ENCODE data around the gene MGLL. TPM values are rescaled to one million over a fixed set of nuclear protein-coding genes. Genes with fewer than 3 reads are reported as not detected.

The MGLL gene
- total and polyA plus RNA-seq, 2 experiments from 2014 or later: 58.7 to 184 TPM

GRCh38 chr3:127762077-127762786 lies 60.1 kb downstream of the MGLL start:
- H3K4me3 ChIP-seq: no peak overlapping the region
- H3K27ac ChIP-seq: no peak overlapping the region
- H3K79me2 ChIP-seq (ENCODE audit: insufficient read depth): peaks cover 56% of the 10 kb centered on the region
- no peak overlapping the region for H2AFZ ChIP-seq
- H3K9ac ChIP-seq: no peak overlapping the region
- no peak for DNase-seq
- TF ChIP-seq EZH2phosphoT487 (IDR thresholded peaks at IDR 0.05; ENCODE audit: insufficient read depth, low read depth) (no peak), EZH2 (IDR thresholded peaks at IDR 0.05; ENCODE audit: insufficient read depth, poor library complexity, severe bottlenecking) (no peak)
- no peaks in the 10 kb centered on the region for H3K36me3 ChIP-seq (ENCODE audit: low read depth)
- no peak overlapping the region for H3K4me2 ChIP-seq (ENCODE audit: unreplicated experiment)
- H3K27me3 ChIP-seq (replicated peaks; ENCODE audit: insufficient read depth): no peaks in the 10 kb centered on the region
- peaks cover 19% of the 10 kb centered on the region for H3K4me1 ChIP-seq (ENCODE audit: insufficient read depth)
- H4K20me1 ChIP-seq (ENCODE audit: insufficient read depth): no peaks in the 10 kb centered on the region
- no peaks in the 10 kb centered on the region for H3K9me2 ChIP-seq (ENCODE audit: insufficient read depth)
- in situ Hi-C loops (cut with MboI): no loop called here
- H3K9me3 ChIP-seq (ENCODE audit: low read depth): no peaks in the 10 kb centered on the region
- peaks cover 22% of the 10 kb centered on the region for H3F3A ChIP-seq (ENCODE audit: insufficient read depth)
- 68 to 76% methylated on average over 15 of the region's 15 CpGs for WGBS, 2 experiments (ENCODE audit: low coverage in 1 of 2, low lambda C conversion rate in 2 of 2, missing lambda C conversion rate in 2 of 2)

- H3K79me2 ChIP-seq (ENCODE audit: insufficient read depth): peaks cover 54% of the 10 kb centered on the region
- in situ Hi-C loops (cut with MboI): no loop called here
- peaks cover 20% of the 10 kb centered on the region for H3F3A ChIP-seq (ENCODE audit: insufficient read depth)
- peaks cover 19% of the 10 kb centered on the region for H3K4me1 ChIP-seq (ENCODE audit: insufficient read depth)
- no peaks in the 10 kb centered on the region for H3K36me3 ChIP-seq (ENCODE audit: low read depth)
- H3K4me2 ChIP-seq (ENCODE audit: unreplicated experiment): no peak overlapping the region
- no peak overlapping the region for H3K4me3 ChIP-seq
- no peak overlapping the region for H3K27ac ChIP-seq
- DNase-seq: no peak
- no peaks in the 10 kb centered on the region for H4K20me1 ChIP-seq (ENCODE audit: insufficient read depth)
- no peaks in the 10 kb centered on the region for H3K27me3 ChIP-seq (replicated peaks; ENCODE audit: insufficient read depth)
- no peak overlapping the region for H2AFZ ChIP-seq
- TF ChIP-seq EZH2phosphoT487 (IDR thresholded peaks at IDR 0.05; ENCODE audit: insufficient read depth, low read depth): no peak
- no peak for TF ChIP-seq EZH2 (IDR thresholded peaks at IDR 0.05; ENCODE audit: insufficient read depth, poor library complexity, severe bottlenecking)
- 95% methylated on average over 12 of the region's 12 CpGs for WGBS, 2 experiments (ENCODE audit: low coverage in 1 of 2, low lambda C conversion rate in 2 of 2, missing lambda C conversion rate in 2 of 2)
- no peaks in the 10 kb centered on the region for H3K9me2 ChIP-seq (ENCODE audit: insufficient read depth)
- H3K9ac ChIP-seq: no peak overlapping the region
- H3K9me3 ChIP-seq (ENCODE audit: low read depth): no peaks in the 10 kb centered on the region
Measured at GRCh38 chr3:127761441-127761801, 60.9 kb downstream of the MGLL start.

GRCh38 chr3:127760791-127761440 lies 61.4 kb downstream of the MGLL start:
- TF ChIP-seq EZH2phosphoT487 (IDR thresholded peaks at IDR 0.05; ENCODE audit: insufficient read depth, low read depth) (no peak), EZH2 (IDR thresholded peaks at IDR 0.05; ENCODE audit: insufficient read depth, poor library complexity, severe bottlenecking) (no peak)
- Histone ChIP-seq H3K4me1 (ENCODE audit: insufficient read depth) (peaks cover 19% of the 10 kb centered on the region), H3K27ac (no peak overlapping the region), H3K9ac (no peak overlapping the region), H3K79me2 (ENCODE audit: insufficient read depth) (peaks cover 49% of the 10 kb centered on the region), H3F3A (ENCODE audit: insufficient read depth) (peaks cover 16% of the 10 kb centered on the region), H3K9me3 (ENCODE audit: low read depth) (no peaks in the 10 kb centered on the region), H3K4me2 (ENCODE audit: unreplicated experiment) (no peak overlapping the region), H2AFZ (no peak overlapping the region), H4K20me1 (ENCODE audit: insufficient read depth) (no peaks in the 10 kb centered on the region), H3K9me2 (ENCODE audit: insufficient read depth) (no peaks in the 10 kb centered on the region), H3K36me3 (ENCODE audit: low read depth) (no peaks in the 10 kb centered on the region), H3K4me3 (no peak overlapping the region), H3K27me3 (replicated peaks; ENCODE audit: insufficient read depth) (no peaks in the 10 kb centered on the region)
- WGBS, 2 experiments (ENCODE audit: low coverage in 1 of 2, low lambda C conversion rate in 2 of 2, missing lambda C conversion rate in 2 of 2): 96 to 97% methylated on average over 13 of the region's 13 CpGs
- DNase-seq: no peak
- in situ Hi-C loops (cut with MboI): no loop called here

- no peaks in the 10 kb centered on the region for H3K36me3 ChIP-seq (ENCODE audit: low read depth)
- H3K4me2 ChIP-seq (ENCODE audit: unreplicated experiment): no peak overlapping the region
- H3K27me3 ChIP-seq (replicated peaks; ENCODE audit: insufficient read depth): no peaks in the 10 kb centered on the region
- no peak overlapping the region for H2AFZ ChIP-seq
- H3K79me2 ChIP-seq (ENCODE audit: insufficient read depth): peaks cover 49% of the 10 kb centered on the region
- 99 to 100% methylated on average over 13 to 14 of the region's 14 CpGs for WGBS, 2 experiments (ENCODE audit: low coverage in 1 of 2, low lambda C conversion rate in 2 of 2, missing lambda C conversion rate in 2 of 2)
- peaks cover 10% of the 10 kb centered on the region for H3F3A ChIP-seq (ENCODE audit: insufficient read depth)
- TF ChIP-seq EZH2phosphoT487 (IDR thresholded peaks at IDR 0.05; ENCODE audit: insufficient read depth, low read depth) (no peak), EZH2 (IDR thresholded peaks at IDR 0.05; ENCODE audit: insufficient read depth, poor library complexity, severe bottlenecking) (no peak)
- peaks cover 14% of the 10 kb centered on the region for H3K4me1 ChIP-seq (ENCODE audit: insufficient read depth)
- H3K4me3 ChIP-seq: no peak overlapping the region
- no peak overlapping the region for H3K9ac ChIP-seq
- no peak overlapping the region for H3K27ac ChIP-seq
- no peaks in the 10 kb centered on the region for H3K9me3 ChIP-seq (ENCODE audit: low read depth)
- H3K9me2 ChIP-seq (ENCODE audit: insufficient read depth): no peaks in the 10 kb centered on the region
- DNase-seq: no peak
- H4K20me1 ChIP-seq (ENCODE audit: insufficient read depth): no peaks in the 10 kb centered on the region
- in situ Hi-C loops (cut with MboI): no loop called here
Measured at GRCh38 chr3:127760361-127760760, 62.0 kb downstream of the MGLL start.
